ENCODE data around the gene SPRR4.

SPRR4 gene, protein sequence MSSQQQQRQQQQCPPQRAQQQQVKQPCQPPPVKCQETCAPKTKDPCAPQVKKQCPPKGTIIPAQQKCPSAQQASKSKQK

DNA sequence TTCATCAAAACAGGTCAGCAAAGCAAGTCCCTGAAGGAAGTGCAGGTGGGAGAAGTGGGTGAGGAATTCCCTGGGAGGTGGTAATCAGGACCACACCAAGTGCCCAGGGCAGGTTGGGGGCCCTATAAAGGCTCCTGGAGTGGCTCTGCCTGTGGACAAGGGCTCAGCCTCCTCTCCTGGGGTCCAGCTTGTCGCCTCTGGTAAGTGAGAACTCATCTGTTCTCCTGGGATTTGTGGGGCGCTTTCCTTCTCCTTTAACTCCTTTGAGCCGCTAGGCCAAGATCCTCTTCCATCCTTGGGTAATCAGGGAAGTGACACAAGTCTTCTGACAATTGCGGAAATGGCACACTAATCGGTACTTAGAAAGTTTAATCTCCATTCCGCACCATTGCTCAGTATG is at the start of gene SPRR4:
Gene SPRR4 (plus strand): TSS at position 154 of the 400 bp plus-strand sequence. CDS start 1,243 bp downstream, outside the sequence.
- in situ Hi-C loops (cut with HindIII; ENCODE audit: low pct_unique_long_range_greater_than_20kb, low sequenced_read_pairs): no loop called here
- no peak for DNase-seq (ENCODE audit: low read depth in 1 of 2, low spot score in 1 of 2)
- TF ChIP-seq JUND (IDR thresholded peaks at IDR 0.05; ENCODE audit: low read depth): no peak

DNA sequence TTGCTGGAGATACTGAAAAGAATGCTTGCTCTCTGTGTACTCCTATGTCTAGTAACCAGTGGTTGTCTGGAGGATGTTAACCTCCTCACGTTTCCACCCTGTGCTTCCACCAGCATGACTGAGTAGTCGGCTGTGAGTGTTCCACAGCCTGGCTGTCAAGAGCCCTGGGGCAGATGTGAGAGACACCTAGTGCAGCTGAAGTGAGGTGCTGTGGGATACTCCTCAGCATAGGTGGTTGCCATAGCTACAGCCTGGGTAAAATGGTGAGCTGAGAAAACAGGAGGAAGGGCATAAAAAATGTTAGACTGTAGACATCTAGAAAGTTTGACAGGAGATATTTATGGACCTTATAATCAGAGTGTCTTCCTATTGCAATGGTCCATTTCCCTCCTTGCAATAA is 46.3 kb upstream of the SPRR4 start:
- peak in 1 of 2 experiments; percentile 58 for DNase-seq (ENCODE audit: low read depth in 1 of 2, low spot score in 1 of 2)
- in situ Hi-C loops (cut with HindIII; ENCODE audit: low pct_unique_long_range_greater_than_20kb, low sequenced_read_pairs): no loop called here
- TF ChIP-seq JUND (IDR thresholded peaks at IDR 0.05; ENCODE audit: low read depth): no peak

DNA sequence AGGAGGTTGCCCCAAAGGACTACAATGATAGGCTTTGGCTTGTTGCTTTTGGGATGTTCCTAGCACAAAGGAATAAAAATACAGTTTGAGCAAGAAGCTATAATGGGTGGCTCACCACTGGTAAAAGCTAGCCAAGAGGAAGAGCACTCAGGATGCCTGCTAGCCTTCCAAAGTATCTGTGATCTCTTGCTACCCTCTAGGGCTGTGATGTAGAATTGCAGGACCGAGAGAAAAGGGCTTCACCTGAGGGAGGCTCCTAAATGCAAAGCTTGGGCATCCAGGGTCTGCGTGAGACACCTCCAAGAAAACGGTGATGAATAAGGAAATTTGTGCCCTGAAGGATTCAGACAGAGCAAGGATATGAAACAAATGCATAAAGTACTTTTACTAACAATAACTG is 44.4 kb upstream of the SPRR4 start:
- no peak for TF ChIP-seq JUND (IDR thresholded peaks at IDR 0.05; ENCODE audit: low read depth)
- peak; percentile 39 to 86 for DNase-seq (ENCODE audit: low read depth in 1 of 2, low spot score in 1 of 2)

DNA sequence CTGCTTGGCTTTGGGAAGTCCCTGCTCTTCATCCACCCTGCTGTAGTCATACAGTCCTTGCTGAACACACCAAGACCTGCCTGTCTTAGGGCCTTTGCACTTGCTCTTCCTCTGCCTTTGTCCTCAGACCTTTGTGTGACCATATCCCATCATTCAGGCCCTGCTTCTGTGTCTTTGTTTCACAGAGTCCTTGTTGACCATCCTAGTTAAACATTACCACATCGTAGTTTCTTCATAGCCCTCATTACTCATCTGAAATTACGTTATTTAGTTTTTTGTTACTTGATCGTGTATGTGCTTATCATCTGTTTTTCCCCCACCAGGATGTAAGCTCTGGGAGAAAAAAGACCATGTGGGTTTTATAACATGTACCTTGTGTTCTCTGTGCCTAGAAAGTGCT is 41.8 kb upstream of the SPRR4 start:
- no peak for DNase-seq (ENCODE audit: low read depth in 1 of 2, low spot score in 1 of 2)
- no peak for TF ChIP-seq JUND (IDR thresholded peaks at IDR 0.05; ENCODE audit: low read depth)
- in situ Hi-C loops (cut with HindIII; ENCODE audit: low pct_unique_long_range_greater_than_20kb, low sequenced_read_pairs): no loop called here

More for the DNA sequence above, 44.4 kb upstream of the SPRR4 start:
- in situ Hi-C loops (cut with HindIII; ENCODE audit: low pct_unique_long_range_greater_than_20kb, low sequenced_read_pairs): no loop called here

DNA sequence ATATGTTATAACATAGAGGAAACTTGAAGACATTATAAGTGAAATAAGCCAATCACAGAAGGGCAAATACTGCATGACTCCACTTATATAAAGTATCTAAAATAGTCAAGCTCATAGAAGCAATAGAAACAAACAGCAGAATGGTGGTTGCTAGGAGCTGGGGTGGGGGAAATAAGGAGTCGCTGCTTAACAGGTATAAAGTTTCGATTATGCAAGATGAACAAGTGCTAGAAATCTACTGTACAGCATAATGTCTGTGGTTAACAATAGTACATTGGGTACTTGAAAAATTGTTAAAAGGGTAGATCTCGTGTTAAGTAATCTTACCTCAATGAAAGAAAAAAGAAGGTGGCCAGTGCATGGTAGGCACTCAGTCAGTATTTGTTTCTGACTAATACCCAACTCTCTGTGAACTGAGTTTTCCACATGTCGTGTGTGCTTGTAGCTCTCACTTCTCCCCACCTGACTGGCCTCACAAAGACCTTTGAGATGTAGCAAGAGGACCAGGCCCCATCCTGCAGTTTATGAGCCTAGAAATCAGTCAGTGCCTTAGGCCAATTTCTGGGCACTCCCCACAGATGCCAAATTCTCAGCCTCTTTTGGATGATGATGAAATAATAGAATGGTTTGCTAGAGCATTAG is 38.2 kb upstream of the SPRR4 start:
- in situ Hi-C loops (cut with HindIII; ENCODE audit: low pct_unique_long_range_greater_than_20kb, low sequenced_read_pairs): no loop called here
- DNase-seq (ENCODE audit: low read depth in 1 of 2, low spot score in 1 of 2): no peak
- no peak for TF ChIP-seq JUND (IDR thresholded peaks at IDR 0.05; ENCODE audit: low read depth)

DNA sequence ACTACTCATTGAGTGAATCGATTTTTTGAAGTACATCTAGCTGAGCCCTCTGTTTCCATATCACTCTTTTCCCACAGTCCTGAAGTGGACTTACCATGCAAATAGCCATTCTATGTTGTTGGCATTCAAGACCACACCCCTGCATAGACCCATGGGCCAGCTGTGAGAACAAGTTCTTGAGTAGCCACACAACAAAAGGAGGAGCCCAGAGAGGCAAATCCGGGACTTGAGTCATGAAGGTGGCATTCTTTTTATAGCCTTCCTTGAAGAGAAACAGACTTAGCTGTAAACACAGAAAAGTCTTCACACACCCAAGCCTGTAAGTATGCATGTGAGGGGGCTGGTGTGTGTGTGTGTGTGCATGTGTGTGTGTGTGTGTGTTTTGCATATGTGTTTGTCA is 37.3 kb upstream of the SPRR4 start:
- DNase-seq (ENCODE audit: low read depth in 1 of 2, low spot score in 1 of 2): no peak
- in situ Hi-C loops (cut with HindIII; ENCODE audit: low pct_unique_long_range_greater_than_20kb, low sequenced_read_pairs): no loop called here
- no peak for TF ChIP-seq JUND (IDR thresholded peaks at IDR 0.05; ENCODE audit: low read depth)

DNA sequence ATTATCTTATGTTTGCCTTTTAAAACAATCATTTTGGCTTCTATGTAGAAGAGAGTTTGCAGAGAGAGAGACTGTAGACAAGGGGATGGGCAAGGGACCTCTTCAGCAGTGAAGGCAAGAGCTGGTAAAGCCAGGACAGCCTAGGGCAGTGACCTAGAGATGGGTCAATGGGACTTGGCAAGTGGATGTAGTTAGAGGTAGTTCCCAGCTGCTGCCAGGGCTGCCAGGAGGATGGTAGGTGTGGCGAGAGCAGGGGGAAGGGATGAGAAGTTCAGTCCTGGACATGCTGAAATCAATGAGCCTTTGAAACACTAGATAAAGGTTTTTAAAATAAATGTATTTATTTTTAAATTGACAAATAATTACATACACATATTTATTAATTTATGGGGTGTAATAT is 29.8 kb upstream of the SPRR4 start:
- no peak for TF ChIP-seq JUND (IDR thresholded peaks at IDR 0.05; ENCODE audit: low read depth)
- in situ Hi-C loops (cut with HindIII; ENCODE audit: low pct_unique_long_range_greater_than_20kb, low sequenced_read_pairs): no loop called here
- no peak for DNase-seq (ENCODE audit: low read depth in 1 of 2, low spot score in 1 of 2)

DNA sequence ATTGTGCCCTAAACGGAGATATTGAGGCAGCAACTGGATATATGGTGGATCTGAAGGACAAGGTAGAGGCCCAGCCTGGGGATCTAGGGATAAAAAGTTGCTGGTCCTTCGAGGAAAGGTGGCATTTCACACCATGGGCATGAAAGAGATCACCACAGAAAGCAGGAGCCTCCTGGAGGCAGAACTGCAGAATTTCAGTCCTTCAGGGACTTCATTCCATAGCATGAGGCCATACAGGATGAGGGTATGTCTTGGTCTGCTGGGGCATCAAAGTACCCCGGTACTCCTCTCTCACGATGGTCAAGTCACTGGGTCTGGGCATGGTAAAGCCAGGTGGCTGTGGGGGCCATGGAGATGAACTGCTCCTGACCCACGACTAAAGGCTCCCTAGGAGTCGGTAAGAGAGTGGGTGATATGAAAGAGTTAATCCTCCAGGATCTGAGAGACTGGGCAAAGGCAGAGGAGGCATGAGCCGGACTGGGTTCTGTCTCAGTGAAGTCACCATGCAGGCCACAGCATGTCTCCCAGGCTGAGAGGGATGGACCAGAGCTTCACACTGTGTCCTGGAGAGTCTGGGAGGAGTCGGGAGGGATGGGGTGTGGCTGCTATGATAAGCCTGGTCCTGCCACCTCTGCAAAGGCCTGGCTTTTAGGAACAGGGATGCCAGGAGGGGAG is 29.3 kb upstream of the SPRR4 start:
- no peak for TF ChIP-seq JUND (IDR thresholded peaks at IDR 0.05; ENCODE audit: low read depth)
- no peak for DNase-seq (ENCODE audit: low read depth in 1 of 2, low spot score in 1 of 2)
- in situ Hi-C loops (cut with HindIII; ENCODE audit: low pct_unique_long_range_greater_than_20kb, low sequenced_read_pairs): no loop called here

DNA sequence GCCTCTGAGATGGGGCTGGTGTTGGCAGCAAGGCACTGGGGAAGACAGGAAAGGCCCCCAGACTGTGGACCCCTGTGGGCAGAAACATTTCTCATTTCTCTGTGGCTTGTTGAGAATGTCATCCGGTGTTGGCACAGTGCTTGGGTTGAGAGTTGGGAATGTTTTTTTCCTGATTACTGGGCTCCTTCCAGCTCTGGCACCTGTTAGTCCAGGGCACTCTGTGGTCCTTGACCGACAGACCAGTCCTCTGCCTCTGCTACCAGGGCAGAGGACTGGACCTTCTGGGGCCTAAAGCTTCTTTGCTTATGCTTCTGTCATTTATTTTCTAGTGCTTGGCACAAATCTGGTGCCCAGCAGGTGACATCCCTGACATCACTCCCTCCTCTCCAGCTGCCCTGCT is 28.3 kb upstream of the SPRR4 start:
- in situ Hi-C loops (cut with HindIII; ENCODE audit: low pct_unique_long_range_greater_than_20kb, low sequenced_read_pairs): no loop called here
- DNase-seq (ENCODE audit: low read depth in 1 of 2, low spot score in 1 of 2): no peak
- no peak for TF ChIP-seq JUND (IDR thresholded peaks at IDR 0.05; ENCODE audit: low read depth)

DNA sequence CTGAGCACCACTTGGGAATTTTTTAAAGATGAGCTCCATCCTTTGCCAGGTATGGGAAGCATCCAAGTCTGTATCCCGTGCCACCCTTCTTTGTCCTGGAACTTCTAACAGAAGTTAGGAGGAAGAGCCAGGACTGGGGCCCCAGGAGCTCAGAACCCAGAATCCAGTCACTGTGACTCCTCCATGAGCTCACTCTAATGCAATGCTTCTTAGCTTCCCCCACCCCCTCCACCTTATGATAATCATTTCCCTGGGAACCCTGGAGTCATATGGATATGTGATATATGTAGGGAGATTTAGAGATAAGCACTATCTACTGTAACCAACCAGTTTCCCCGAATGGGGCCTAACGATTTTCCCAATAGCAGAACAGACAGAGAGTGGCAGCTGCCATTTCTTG is 24.2 kb upstream of the SPRR4 start:
- TF ChIP-seq JUND (IDR thresholded peaks at IDR 0.05; ENCODE audit: low read depth): no peak
- in situ Hi-C loops (cut with HindIII; ENCODE audit: low pct_unique_long_range_greater_than_20kb, low sequenced_read_pairs): no loop called here
- no peak for DNase-seq (ENCODE audit: low read depth in 1 of 2, low spot score in 1 of 2)

DNA sequence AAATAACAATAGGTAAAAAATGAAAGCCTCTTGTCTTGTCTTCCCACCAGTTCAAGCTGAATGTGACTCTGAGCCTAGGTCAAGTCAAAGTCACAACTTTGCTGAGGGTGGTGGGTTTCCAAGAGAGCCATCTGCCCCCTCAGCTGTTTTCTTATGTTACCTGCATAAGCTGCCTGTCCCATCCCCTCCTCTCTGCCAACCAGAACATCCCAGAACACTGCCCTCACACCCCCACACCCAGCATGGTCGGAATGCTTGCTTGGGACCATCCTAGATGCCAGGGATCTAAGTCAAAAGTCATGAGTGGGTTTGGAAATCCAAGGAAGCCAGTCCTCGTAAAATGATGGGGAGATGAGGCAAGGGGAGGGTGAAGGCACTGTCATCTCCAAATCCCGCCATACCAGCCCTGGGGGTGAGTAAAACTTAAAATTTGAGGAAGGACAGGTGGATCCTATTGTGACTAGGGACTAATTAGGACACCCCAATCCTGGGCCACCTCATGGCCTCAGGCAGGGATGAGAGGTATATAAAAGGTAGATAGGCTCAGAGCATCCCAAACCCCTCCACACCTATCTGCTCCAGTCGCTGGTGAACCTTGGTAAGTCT is 23.7 kb upstream of the SPRR4 start, which contains the start of gene SPRR5:
Gene SPRR5 (plus strand): TSS at position 556 of the 606 bp plus-strand sequence. CDS start 1,349 bp downstream, outside the sequence.
- no peak for TF ChIP-seq JUND (IDR thresholded peaks at IDR 0.05; ENCODE audit: low read depth)
- in situ Hi-C loops (cut with HindIII; ENCODE audit: low pct_unique_long_range_greater_than_20kb, low sequenced_read_pairs): no loop called here
- no peak for DNase-seq (ENCODE audit: low read depth in 1 of 2, low spot score in 1 of 2)

DNA sequence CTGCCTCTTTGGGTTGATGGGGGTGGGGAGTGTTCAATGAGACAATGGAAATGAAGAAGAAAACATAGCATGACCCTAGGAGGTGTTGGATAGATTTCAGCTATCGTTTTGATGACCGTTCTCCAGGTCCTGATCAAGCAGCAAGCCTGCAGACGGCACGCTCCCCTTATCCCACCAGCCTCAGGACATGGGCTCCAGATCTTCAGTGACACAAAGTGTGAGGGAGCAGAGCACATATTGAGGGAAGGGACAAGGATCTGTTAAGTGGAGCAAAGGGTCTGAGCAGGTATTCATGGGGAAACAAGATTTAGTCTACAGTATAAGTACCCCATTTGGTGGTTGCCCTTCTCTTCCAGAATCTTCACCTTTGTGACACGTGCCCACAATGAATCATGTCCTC is 18.7 kb upstream of the SPRR4 start:
- DNase-seq (ENCODE audit: low read depth in 1 of 2, low spot score in 1 of 2): no peak
- in situ Hi-C loops (cut with HindIII; ENCODE audit: low pct_unique_long_range_greater_than_20kb, low sequenced_read_pairs): no loop called here
- no peak for TF ChIP-seq JUND (IDR thresholded peaks at IDR 0.05; ENCODE audit: low read depth)

DNA sequence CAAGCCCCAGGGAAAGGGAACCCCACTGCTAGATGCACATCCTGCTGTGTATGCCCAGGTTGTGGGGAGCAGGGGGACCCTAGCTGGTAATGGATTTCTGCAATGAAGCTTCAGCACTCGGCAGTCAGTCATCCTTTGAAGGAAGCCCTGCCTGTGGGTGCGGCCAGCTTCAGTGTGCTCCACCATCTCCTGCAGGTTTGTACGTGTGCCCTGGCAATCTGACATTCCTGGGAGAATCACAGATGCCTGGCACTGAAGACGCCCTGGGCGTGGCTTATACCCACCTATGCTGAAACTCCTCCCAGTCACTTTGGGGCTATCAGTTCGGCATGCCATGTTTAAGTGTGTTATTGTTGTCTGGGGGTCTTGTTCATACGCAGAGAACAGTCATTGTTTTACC is 16.7 kb upstream of the SPRR4 start:
- in situ Hi-C loops (cut with HindIII; ENCODE audit: low pct_unique_long_range_greater_than_20kb, low sequenced_read_pairs): no loop called here
- no peak for TF ChIP-seq JUND (IDR thresholded peaks at IDR 0.05; ENCODE audit: low read depth)
- no peak for DNase-seq (ENCODE audit: low read depth in 1 of 2, low spot score in 1 of 2)

Measured in T47D (cell line).